ENCODE data around the gene ZFC3H1.

- TF ChIP-seq POLR2AphosphoS5 (IDR thresholded peaks at IDR 0.05; ENCODE audit: low read depth, low read length) (no peak), POLR2A (IDR thresholded peaks at IDR 0.05; ENCODE audit: low read depth, low read length) (no peak), SPI1 (IDR thresholded peaks at IDR 0.05; ENCODE audit: low read depth, low read length) (no peak), TAF1 (IDR thresholded peaks at IDR 0.05; ENCODE audit: low read depth, low read length) (no peak), PAX5 (IDR thresholded peaks at IDR 0.05; ENCODE audit: insufficient read depth, low read length, severe bottlenecking) (no peak)
Measured at GRCh38 chr12:71665090-71665463, 1.4 kb upstream of the ZFC3H1 start.

All from GM12891 (cell line).